Activated naive CD8-positive, alpha-beta T cell treated with anti-CD3 and anti-CD28 coated beads for 36 hours (primary cell): ENCODE results near the gene KNSTRN. TPM values are rescaled to one million over a fixed set of nuclear protein-coding genes. Genes with fewer than 3 reads are reported as not detected.

Experiments
- DNase-seq: peaks from one replicate; pipeline ENCODE4 v3.0.0; 2021
- H3K27ac Mint-ChIP-seq: one replicate; pipeline ENCODE4 v1.8.0; 2022; ENCODE audit warnings: mild to moderate bottlenecking, moderate library complexity, mixed read lengths
- H3K27me3 Mint-ChIP-seq: one replicate; pipeline ENCODE4 v1.8.0; 2022; ENCODE audit warnings: mild to moderate bottlenecking, mixed read lengths
- H3K36me3 Mint-ChIP-seq: one replicate; pipeline ENCODE4 v1.8.0; 2021; ENCODE audit warnings: mild to moderate bottlenecking, mixed read lengths
- H3K4me1 Mint-ChIP-seq: one replicate; pipeline ENCODE4 v1.8.0; 2021; ENCODE audit warnings: mixed read lengths
- H3K4me3 Mint-ChIP-seq: one replicate; pipeline ENCODE4 v1.8.0; 2022; ENCODE audit warnings: mild to moderate bottlenecking, moderate library complexity, mixed read lengths
- H3K9me3 Mint-ChIP-seq: one replicate; pipeline ENCODE4 v1.8.0; 2022; ENCODE audit warnings: mixed read lengths
- total RNA-seq, 2 experiments: library from RNA; stranded (reverse); gene quantifications; one replicate each; pipeline ENCODE4 v1.2.3, GENCODE V29; 2021

Gene KNSTRN
- total RNA-seq, 2 experiments from 2014 or later: 54.3 to 56.3 TPM

- Mint-ChIP-seq H3K27me3 (peaks cover 50% of the 10 kb centered on the region), H3K9me3 (no peaks in the 10 kb centered on the region), H3K27ac (no peak overlapping the region), H3K4me1 (peaks cover 32% of the 10 kb centered on the region), H3K4me3 (no peak overlapping the region), H3K36me3 (no peaks in the 10 kb centered on the region)
- no peak for DNase-seq
Measured at GRCh38 chr15:40438712-40439111, 56.2 kb downstream of the KNSTRN start.

GRCh38 chr15:40439461-40439959 lies 57.0 kb downstream of the KNSTRN start:
- no peak for DNase-seq
- H3K27me3 Mint-ChIP-seq: peaks cover 50% of the 10 kb centered on the region
- peaks cover 40% of the 10 kb centered on the region for H3K4me1 Mint-ChIP-seq
- no peaks in the 10 kb centered on the region for H3K36me3 Mint-ChIP-seq
- no peaks in the 10 kb centered on the region for H3K9me3 Mint-ChIP-seq
- peak overlapping the region; percentile 89 for H3K27ac Mint-ChIP-seq
- H3K4me3 Mint-ChIP-seq: peak overlapping the region; percentile 92

DNA sequence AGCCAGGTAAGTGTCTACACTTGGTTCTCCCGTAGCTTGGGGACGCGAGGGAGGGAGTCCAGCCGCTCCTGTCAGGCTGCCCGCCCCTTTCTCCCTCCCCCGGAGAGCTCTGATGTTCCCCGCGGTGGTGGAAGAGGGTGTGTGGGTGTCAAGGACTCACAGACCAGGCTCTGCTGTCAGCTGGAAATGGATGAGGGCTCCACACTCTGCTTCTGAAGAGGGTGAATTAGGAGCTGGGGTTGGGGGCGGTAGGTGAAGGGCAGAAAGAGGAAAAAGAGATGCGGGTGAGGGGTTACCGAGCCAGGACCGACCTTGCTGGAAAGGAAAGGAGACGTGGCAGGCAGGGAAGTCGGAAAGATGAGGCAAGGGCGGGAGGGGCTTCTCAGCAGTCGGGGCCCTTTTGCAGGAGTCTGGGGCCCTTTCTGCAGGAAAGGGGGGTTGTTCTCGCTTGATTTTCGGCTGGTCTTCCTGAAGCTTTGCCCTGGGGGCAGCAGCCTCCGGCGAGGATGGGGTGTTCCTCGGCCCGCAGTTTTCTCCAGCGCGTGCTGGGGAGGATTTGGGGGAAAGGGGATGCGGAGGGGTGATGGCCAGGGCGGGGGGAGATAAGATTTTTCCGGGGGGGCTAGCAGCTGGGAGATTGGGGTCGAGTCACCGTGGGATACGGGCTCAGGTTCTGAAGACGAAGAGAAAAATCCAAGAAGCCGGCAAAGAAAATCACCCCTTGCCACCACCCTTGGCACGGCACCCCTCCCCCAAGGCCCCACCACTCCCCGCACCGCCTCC lies 57.6 kb downstream of the KNSTRN start:
- Mint-ChIP-seq H3K4me1 (peaks cover 47% of the 10 kb centered on the region), H3K36me3 (no peaks in the 10 kb centered on the region), H3K4me3 (peak overlapping the region; percentile 92), H3K27ac (peak overlapping the region; percentile 89), H3K9me3 (no peaks in the 10 kb centered on the region), H3K27me3 (peaks cover 47% of the 10 kb centered on the region)
- DNase-seq: peak; percentile 43

GRCh38 chr15:40440743-40441564 lies 58.4 kb downstream of the KNSTRN start, which contains the start of gene BAHD1:
Gene BAHD1, plus strand, starts transcription at chr15:40440953. Its CDS starts 17,512 bp downstream, at chr15:40458465.
- Mint-ChIP-seq H3K4me1 (peaks cover 50% of the 10 kb centered on the region), H3K27ac (peak within 1 kb of the TSS; percentile 89), H3K4me3 (peak within 1 kb of the TSS; percentile 92), H3K36me3 (no peaks in the 10 kb centered on the region), H3K9me3 (no peaks in the 10 kb centered on the region), H3K27me3 (peaks cover 39% of the 10 kb centered on the region)
- DNase-seq: peak; percentile 98

DNA sequence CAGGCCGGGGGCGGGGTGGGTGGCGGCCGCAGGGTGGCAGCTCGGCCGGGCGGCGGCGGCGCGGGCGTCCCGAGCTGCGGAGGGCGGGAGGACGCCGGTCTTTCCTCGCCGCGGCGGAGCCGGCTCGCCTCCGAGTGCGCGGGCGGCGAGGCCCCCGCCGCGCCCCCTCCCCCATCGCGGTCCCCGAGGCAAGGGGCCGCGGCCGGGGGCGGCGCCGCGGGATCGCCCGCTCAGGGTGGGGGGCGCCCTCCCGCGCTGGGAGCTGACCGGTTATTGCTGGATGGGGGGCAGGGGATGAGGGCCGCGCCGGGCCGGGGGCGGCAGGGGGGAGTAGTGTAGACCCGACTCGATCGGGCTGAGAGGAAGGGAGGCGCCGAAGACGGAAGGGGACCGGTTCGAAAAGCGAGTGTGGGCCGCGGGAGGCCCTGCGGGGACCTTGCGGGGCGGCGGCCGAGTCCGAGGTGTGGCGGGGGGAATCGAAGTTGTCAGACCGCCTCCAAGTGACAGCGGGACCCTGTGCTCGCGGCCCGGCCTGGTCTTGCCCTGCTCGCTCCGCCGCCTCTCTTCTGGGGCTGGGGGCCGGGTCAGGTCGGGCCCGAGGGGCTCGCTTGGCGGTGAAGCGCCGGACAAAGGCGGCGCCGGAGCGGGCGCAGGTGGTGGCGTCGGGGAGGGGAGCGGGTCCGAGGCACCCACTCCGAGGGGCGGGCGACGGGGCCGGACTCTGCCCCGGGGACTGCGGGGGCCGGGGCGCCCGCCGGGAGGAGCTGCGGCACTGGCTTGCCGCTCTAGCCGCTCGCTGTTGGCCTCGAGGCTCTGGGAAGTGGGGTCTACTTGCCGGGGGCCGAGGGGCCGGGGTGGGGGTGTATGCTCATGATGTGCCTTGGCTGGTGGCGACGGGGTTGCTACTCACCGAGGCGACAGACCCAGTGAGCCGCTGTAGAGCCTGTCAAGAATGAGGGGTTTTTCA lies 59.3 kb downstream of the KNSTRN start:
- DNase-seq: peak; percentile 50
- Mint-ChIP-seq H3K4me3 (peak overlapping the region; percentile 84), H3K9me3 (no peaks in the 10 kb centered on the region), H3K4me1 (peaks cover 45% of the 10 kb centered on the region), H3K27me3 (peaks cover 32% of the 10 kb centered on the region), H3K36me3 (no peaks in the 10 kb centered on the region), H3K27ac (peak overlapping the region; percentile 79)

GRCh38 chr15:40443255-40443654 lies 60.7 kb downstream of the KNSTRN start:
- peaks cover 48% of the 10 kb centered on the region for H3K4me1 Mint-ChIP-seq
- H3K4me3 Mint-ChIP-seq: no peak overlapping the region
- H3K27ac Mint-ChIP-seq: no peak overlapping the region
- no peaks in the 10 kb centered on the region for H3K36me3 Mint-ChIP-seq
- DNase-seq: no peak
- peaks cover 18% of the 10 kb centered on the region for H3K27me3 Mint-ChIP-seq
- H3K9me3 Mint-ChIP-seq: no peaks in the 10 kb centered on the region

DNA sequence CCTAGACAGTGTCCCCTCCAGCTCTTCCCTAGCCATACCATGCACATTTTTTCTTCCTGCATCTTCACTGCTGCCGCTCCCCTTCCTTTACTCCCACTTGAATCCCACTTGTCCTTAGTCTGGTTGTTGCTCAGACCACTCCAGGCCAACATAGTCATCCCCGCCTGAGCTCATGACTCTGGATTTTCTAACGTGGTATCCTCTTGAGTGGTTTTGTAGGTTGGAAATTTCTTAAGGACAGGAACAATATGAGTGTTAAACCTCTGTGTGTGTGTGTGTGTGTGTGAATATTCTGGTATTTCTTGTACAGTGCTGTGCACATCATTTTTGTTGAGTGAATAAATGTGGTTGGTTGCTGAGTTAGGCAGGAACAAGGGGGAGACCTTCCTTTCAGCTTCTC lies 61.3 kb downstream of the KNSTRN start:
- Mint-ChIP-seq H3K4me1 (peaks cover 50% of the 10 kb centered on the region), H3K4me3 (no peak overlapping the region), H3K27me3 (peaks cover 12% of the 10 kb centered on the region), H3K27ac (no peak overlapping the region), H3K9me3 (no peaks in the 10 kb centered on the region), H3K36me3 (no peaks in the 10 kb centered on the region)
- no peak for DNase-seq

Other genes starting within 250 kb of the KNSTRN start
- 10 to 100 TPM; 62.3 to 70.6 TPM for gene BUB1B, start 221.7 kb upstream of the KNSTRN start, total RNA-seq
- under 1 TPM; 0.18 to 0.35 TPM for gene PAK6, start 143.7 kb upstream of the KNSTRN start, total RNA-seq
- gene ANKRD63, start 99.7 kb upstream of the KNSTRN start, total RNA-seq: not detected
- gene PLCB2, start 74.8 kb upstream of the KNSTRN start, total RNA-seq: 10 to 100 TPM; 40.8 to 43.6 TPM
- 10 to 100 TPM; 13.5 to 15.5 TPM for gene INAFM2, start 59.0 kb upstream of the KNSTRN start, total RNA-seq
- under 1 TPM; 0.24 to 0.62 TPM for gene CCDC9B, start 41.8 kb upstream of the KNSTRN start, total RNA-seq
- gene PHGR1, start 31.7 kb upstream of the KNSTRN start, total RNA-seq: not detected
- gene DISP2, start 24.5 kb upstream of the KNSTRN start, total RNA-seq: under 1 TPM; 0.08 to 0.14 TPM
- gene IVD, start 23.1 kb downstream of the KNSTRN start, total RNA-seq: 10 to 100 TPM; 64.9 to 68.6 TPM
- gene BAHD1, start 58.2 kb downstream of the KNSTRN start, total RNA-seq: 10 to 100 TPM; 18.0 to 18.7 TPM
- 1 to 10 TPM; 5.7 to 7.1 TPM for gene CHST14, start 88.3 kb downstream of the KNSTRN start, total RNA-seq
- gene CCDC32, start 182.3 kb downstream of the KNSTRN start, total RNA-seq: 10 to 100 TPM; 21.3 to 27.3 TPM
- gene RPUSD2, start 186.6 kb downstream of the KNSTRN start, total RNA-seq: 10 to 100 TPM; 22.9 to 26.1 TPM
- gene KNL1, start 211.5 kb downstream of the KNSTRN start, total RNA-seq: 10 to 100 TPM; 23.8 to 24.5 TPM